Neutrophil (primary cell): ENCODE data around the gene CTSA.
A peak's percentile ranks its signal among the peaks of the same experiment; 100 is the strongest.

Experiments
- H3K27ac ChIP-seq: fragments of 200-600 bp; sonication (generic); 2 replicates; pipeline ENCODE4 v1.5.1; 2016; ENCODE audit warnings: mild to moderate bottlenecking, moderate library complexity
- H3K27me3 ChIP-seq: fragments of 200-600 bp; sonication (generic); 2 replicates; pipeline ENCODE4 v1.6.0; 2016; ENCODE audit warnings: mild to moderate bottlenecking
- H3K36me3 ChIP-seq: fragments of 200-600 bp; sonication (generic); 2 replicates; pipeline ENCODE4 v1.5.1; 2017
- H3K4me1 ChIP-seq, 2 experiments: fragments of 200-600 bp in 1 of 2; sonication (generic) in 1 of 2; 1 replicate in 1 of 2; 2 replicates in 1 of 2; pipeline versions ENCODE4 v1.5.1 to v1.6.1; 2013 to 2016; ENCODE audit warnings: low read depth in 1 of 2, low read length in 1 of 2, mild to moderate bottlenecking in 1 of 2, moderate library complexity in 1 of 2; ENCODE audit not compliant: control insufficient read depth in 1 of 2, insufficient read depth in 1 of 2
- H3K4me3 ChIP-seq, 2 experiments: fragments of 200-600 bp in 1 of 2; sonication (generic) in 1 of 2; 1 replicate in 1 of 2; 2 replicates in 1 of 2; pipeline ENCODE4 v1.5.1; 2013 to 2016; ENCODE audit warnings: low read depth in 1 of 2, low read length in 1 of 2, mild to moderate bottlenecking in 1 of 2, moderate library complexity in 1 of 2
- H3K9me3 ChIP-seq: fragments of 200-600 bp; sonication (generic); 2 replicates; pipeline ENCODE4 v1.5.1; 2016
- CTCF ChIP-seq: fragments of 200-600 bp; sonication (generic); IDR thresholded peaks from 2 replicates; pipeline ENCODE4 v1.5.1; 2016; ENCODE audit warnings: antibody characterized with exemption

CTSA gene

DNA sequence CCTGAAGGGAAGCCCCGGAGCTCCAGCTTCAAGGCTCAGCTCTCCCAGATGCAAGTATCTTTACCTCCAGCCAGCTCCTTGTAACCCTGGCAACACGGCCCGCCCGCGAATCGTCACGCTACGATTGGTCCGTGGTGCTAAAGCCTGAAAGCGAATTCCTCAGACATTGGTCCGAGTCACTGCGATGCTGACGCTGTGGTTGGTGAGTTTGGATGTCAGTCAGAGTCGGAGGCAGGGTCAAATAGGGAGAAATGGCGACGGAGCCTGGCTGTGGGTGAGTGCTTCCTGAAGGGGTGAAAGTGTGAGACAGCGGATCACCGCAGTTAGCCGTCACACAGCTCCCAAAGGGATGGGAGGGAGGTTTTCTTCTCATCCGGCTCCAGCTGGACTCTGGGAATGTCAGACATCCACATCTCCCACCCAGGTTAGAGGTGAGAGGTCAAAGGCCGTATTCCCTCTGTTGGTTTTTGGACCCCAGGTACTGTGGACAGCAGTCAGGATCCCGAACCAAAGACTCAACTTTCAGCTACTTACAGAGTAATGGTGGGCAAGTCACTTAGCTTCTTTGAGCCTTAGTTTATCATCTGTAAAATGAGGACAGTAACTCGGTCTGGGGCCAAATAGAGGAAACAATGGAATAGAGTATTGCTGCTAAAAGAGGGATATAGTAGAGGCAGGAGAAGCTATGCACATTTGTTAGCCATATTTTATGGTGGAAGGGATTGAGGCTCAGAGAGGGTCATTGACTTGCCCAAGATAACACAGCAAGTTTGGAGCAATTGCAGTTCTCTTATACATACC, 9.9 kb upstream of the CTSA start, which contains the start of gene ZSWIM1:
Gene ZSWIM1, plus strand, starts transcription at position 240 of the 801 bp plus-strand sequence. CDS start 1,366 bp downstream, outside the sequence.
- peaks cover 8 to 12% of the 10 kb centered on the region in 2 experiments for H3K4me1 ChIP-seq
- no peaks in the 10 kb centered on the region for H3K9me3 ChIP-seq
- H3K4me3 ChIP-seq = peak within 1 kb of the TSS; percentile 69 to 92
- no peak for TF ChIP-seq CTCF
- H3K36me3 ChIP-seq = peaks cover 43% of the 10 kb centered on the region
- H3K27me3 ChIP-seq = no peaks in the 10 kb centered on the region
- peak within 1 kb of the TSS; percentile 83 for H3K27ac ChIP-seq

- Histone ChIP-seq H3K4me3 (no peak overlapping the region), H3K36me3 (peaks cover 40% of the 10 kb centered on the region), H3K9me3 (no peaks in the 10 kb centered on the region), H3K27me3 (no peaks in the 10 kb centered on the region), H3K27ac (peak overlapping the region; percentile 10), H3K4me1 (peaks cover 8 to 12% of the 10 kb centered on the region in 2 experiments)
- no peak for TF ChIP-seq CTCF
These were observed 8.6 kb upstream of the CTSA start for GRCh38 chr20:45882469-45883099.

DNA sequence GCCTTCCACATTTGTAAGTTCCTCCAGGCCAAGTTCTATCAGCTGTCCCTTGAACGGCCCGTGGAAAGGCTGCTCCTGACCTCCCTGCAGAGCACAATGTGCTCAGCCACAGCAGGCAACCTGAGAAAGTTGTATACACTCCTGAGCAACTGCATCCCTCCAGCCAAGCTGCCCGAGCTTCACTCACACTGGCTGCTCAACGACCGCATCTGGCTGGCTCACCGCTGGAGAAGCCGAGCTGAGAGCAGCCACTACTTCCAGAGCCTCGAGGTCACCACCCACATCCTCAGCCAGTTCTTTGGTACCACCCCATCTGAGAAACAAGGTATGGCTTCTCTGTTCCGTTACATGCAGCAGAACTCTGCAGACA, 8.1 kb upstream of the CTSA start:
- Histone ChIP-seq H3K9me3 (no peaks in the 10 kb centered on the region), H3K27ac (peak overlapping the region; percentile 10), H3K4me1 (peaks cover 8 to 12% of the 10 kb centered on the region in 2 experiments), H3K27me3 (no peaks in the 10 kb centered on the region), H3K36me3 (peaks cover 35% of the 10 kb centered on the region), H3K4me3 (no peak overlapping the region)
- no peak for TF ChIP-seq CTCF

- TF ChIP-seq CTCF = no peak
- Histone ChIP-seq H3K27ac (no peak overlapping the region), H3K4me1 (peaks cover 14 to 18% of the 10 kb centered on the region in 2 experiments)
These were observed 4.4 kb upstream of the CTSA start for GRCh38 chr20:45886590-45887345.

DNA sequence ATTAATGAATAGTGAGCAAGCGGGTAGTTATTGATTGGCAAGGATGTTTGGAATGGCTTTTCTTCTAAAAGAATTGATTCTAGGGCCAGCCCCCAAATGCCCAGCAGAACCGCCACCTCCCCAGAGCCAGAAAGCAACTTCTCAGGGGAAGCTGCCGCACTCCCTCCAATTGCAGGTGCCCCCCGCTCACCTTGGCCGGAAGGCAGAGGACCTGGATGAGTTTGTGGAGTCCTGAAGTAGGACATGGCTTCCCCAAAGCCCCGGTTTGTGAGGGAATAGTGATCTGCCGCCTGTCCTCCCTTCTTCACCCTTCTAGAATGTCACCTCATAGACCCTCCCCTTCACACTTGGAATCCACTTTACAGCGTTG, 3.8 kb upstream of the CTSA start, which contains the start of gene SPATA25:
Gene SPATA25, minus strand, starts transcription at position 277 of the 370 bp plus-strand sequence. Its CDS starts 32 bp downstream, at position 245.
- Histone ChIP-seq H3K36me3 (peaks cover 26% of the 10 kb centered on the region), H3K27ac (no peak within 1 kb of the TSS), H3K9me3 (no peaks in the 10 kb centered on the region), H3K4me1 (peaks cover 19 to 23% of the 10 kb centered on the region in 2 experiments), H3K27me3 (no peaks in the 10 kb centered on the region), H3K4me3 (no peak within 1 kb of the TSS)
- no peak for TF ChIP-seq CTCF

More at GRCh38 chr20:45886590-45887345, 4.4 kb upstream of the CTSA start:
- H3K4me3 ChIP-seq = no peak overlapping the region
- peaks cover 26% of the 10 kb centered on the region for H3K36me3 ChIP-seq
- no peaks in the 10 kb centered on the region for H3K27me3 ChIP-seq
- no peaks in the 10 kb centered on the region for H3K9me3 ChIP-seq
